ENCODE data around the gene TFR2. TPM values are rescaled to one million over a fixed set of nuclear protein-coding genes. Genes with fewer than 3 reads are reported as not detected.
"Not testable (repeated sequence)": the region's sequence is repeated elsewhere in the genome, so short reads cannot be mapped to it uniquely, and the experiment has no call there.

The TFR2 gene
- total and polyA plus RNA-seq, 4 experiments from 2014 or later, result 0.75 to 6.2 (median 4.1) TPM

DNA sequence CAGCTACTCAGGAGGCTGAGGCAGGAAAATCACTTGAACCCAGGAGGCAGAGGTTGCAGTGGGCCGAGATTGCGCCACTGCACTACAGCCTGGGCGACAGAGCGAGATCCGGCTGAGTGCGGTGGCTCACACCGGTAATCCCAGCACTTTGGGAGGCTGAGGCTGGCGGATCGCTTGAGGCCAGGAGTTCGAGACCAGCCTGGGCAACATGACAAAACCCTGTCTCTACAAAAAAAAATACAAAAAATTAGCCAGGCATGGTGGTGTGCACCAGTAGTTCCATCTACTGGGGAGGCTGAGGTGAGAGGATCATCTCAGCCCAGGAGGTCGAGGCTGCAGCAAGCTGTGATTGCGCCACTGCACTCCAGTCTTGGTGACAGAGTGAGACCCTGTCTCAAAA lies 27.8 kb upstream of the TFR2 start:
- POLR2A ChIA-PET (ENCODE audit: partially characterized antibody), result interaction anchor here (1.2 kb wide), 1 partner anchor 10 kb away, joined by 3 read pairs; no protein-coding TSS in a partner anchor
- DNase-seq; H3K9me3 ChIP-seq (ENCODE audit: control insufficient read depth in 1 of 2, low read length in 2 of 2); H3K4me1 ChIP-seq (ENCODE audit: insufficient read depth, low read length); H3K9me3 Mint-ChIP-seq; H3K27ac ChIP-seq (ENCODE audit: low read depth, low read length); H3K27ac Mint-ChIP-seq; intact Hi-C loops (cut with micrococcal nuclease); H3K36me3 ChIP-seq (ENCODE audit: insufficient read depth, low read length); H3K36me3 Mint-ChIP-seq; H3K4me3 ChIP-seq (ENCODE audit: low read length in 2 of 2); H3K27me3 ChIP-seq (ENCODE audit: insufficient read depth, low read length); H3K4me3 Mint-ChIP-seq; H3K27me3 Mint-ChIP-seq; H3K4me1 Mint-ChIP-seq: not testable (repeated sequence)
- CTCF ChIA-PET (ENCODE audit: partially characterized antibody), result interaction anchor here (1.6 kb wide), 1 partner anchor 34 kb away, joined by 5 read pairs; no protein-coding TSS in a partner anchor

DNA sequence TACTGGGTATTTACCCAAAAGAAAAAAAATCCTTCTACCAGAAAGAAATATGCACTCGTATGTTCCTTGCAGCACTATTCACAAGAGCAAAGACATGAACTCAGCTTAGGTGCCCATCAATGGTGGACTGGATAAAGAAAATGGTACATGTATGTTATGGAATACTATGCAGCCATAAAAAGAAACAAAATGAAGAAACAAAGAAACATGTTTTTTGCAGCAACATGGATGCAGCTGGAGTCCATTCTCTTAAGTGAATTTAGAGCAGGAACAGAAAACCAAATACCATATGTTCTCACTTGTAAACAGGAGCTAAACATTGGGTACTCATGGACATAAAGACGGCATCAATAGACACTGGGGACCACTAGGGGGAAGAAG lies 26.7 kb upstream of the TFR2 start:
- no peaks in the 10 kb centered on the region for H3K27me3 Mint-ChIP-seq
- no peak for DNase-seq
- H3K4me3 Mint-ChIP-seq, result no peak overlapping the region
- Histone ChIP-seq H3K4me1 (ENCODE audit: insufficient read depth, low read length) (peaks cover 5% of the 10 kb centered on the region), H3K4me3 (ENCODE audit: low read length in 2 of 2) (no peak overlapping the region), H3K9me3 (ENCODE audit: control insufficient read depth in 1 of 2, low read length in 2 of 2) (no peaks in the 10 kb centered on the region), H3K36me3 (ENCODE audit: insufficient read depth, low read length) (no peaks in the 10 kb centered on the region), H3K27me3 (ENCODE audit: insufficient read depth, low read length) (no peaks in the 10 kb centered on the region), H3K27ac (ENCODE audit: low read depth, low read length) (no peak overlapping the region)
- ChIA-PET POLR2A (ENCODE audit: partially characterized antibody) (no interaction called here), CTCF (ENCODE audit: partially characterized antibody) (interaction anchor here (0.5 to 1.6 kb wide), 4 partner anchors 33 to 1114 kb away, joined by 3 to 5 read pairs (median 4); no protein-coding TSS in a partner anchor)
- no peaks in the 10 kb centered on the region for H3K36me3 Mint-ChIP-seq
- intact Hi-C loops (cut with micrococcal nuclease), result no loop called here
- peaks cover 0 to 2% (median 0%) of the 10 kb centered on the region in 8 donors for H3K9me3 Mint-ChIP-seq
- peak overlapping the region in 1 of 7 donors; percentile 6 for H3K27ac Mint-ChIP-seq
- peaks cover 0 to 2% (median 0%) of the 10 kb centered on the region in 4 donors for H3K4me1 Mint-ChIP-seq

DNA sequence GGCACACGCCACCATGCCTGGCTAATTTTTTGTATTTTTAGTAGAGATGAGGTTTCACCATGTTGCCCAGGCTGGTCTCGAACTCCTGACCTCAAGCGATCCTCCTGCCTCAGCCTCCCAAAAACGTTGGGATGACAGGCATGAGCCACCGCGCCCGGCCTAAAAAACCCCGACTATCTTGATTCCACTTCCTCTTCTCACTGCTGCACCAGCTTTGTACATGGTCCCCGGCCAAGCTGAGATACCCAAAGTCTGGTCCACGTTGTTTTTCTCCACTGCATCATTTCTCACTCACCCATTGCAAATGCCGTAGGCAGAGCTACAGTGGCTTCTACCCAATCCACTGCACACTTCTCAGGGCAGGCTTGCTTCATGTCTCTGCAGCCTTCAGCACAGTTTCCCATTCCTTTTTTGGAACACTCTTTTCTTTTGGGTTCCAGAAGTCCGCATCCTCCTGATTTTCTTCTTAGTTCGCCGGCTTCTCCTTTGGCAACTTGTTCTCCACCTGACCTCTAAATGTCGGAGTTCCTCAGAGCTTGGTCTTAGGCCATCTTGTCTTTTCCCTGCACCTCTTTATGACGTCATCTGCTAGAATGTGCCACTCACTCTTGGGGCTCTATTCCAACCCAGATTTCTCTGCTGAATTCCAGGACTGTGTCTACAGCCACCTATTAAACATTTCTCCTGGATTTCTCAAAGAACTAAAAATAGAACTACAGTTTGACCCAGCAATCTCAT lies 26.1 kb upstream of the TFR2 start:
- Histone ChIP-seq H3K4me1 (ENCODE audit: insufficient read depth, low read length) (no peaks in the 10 kb centered on the region), H3K27ac (ENCODE audit: low read depth, low read length) (no peak overlapping the region), H3K36me3 (ENCODE audit: insufficient read depth, low read length) (no peaks in the 10 kb centered on the region), H3K4me3 (ENCODE audit: low read length in 2 of 2) (no peak overlapping the region), H3K27me3 (ENCODE audit: insufficient read depth, low read length) (no peaks in the 10 kb centered on the region), H3K9me3 (ENCODE audit: control insufficient read depth in 1 of 2, low read length in 2 of 2) (no peaks in the 10 kb centered on the region)
- Mint-ChIP-seq H3K27ac (no peak overlapping the region), H3K9me3 (peaks cover 0 to 2% (median 0%) of the 10 kb centered on the region in 8 donors), H3K27me3 (no peaks in the 10 kb centered on the region), H3K36me3 (no peaks in the 10 kb centered on the region), H3K4me3 (no peak overlapping the region), H3K4me1 (no peaks in the 10 kb centered on the region)
- intact Hi-C loops (cut with micrococcal nuclease), result no loop called here
- ChIA-PET CTCF (ENCODE audit: partially characterized antibody) (interaction anchor here (0.8 to 1.6 kb wide), 4 partner anchors 28 to 217 kb away, joined by 3 to 5 read pairs (median 4); no protein-coding TSS in a partner anchor), POLR2A (ENCODE audit: partially characterized antibody) (interaction anchor here (1.4 kb wide), 1 partner anchor 18 kb away, joined by 3 read pairs; no protein-coding TSS in a partner anchor)
- no peak for DNase-seq

DNA sequence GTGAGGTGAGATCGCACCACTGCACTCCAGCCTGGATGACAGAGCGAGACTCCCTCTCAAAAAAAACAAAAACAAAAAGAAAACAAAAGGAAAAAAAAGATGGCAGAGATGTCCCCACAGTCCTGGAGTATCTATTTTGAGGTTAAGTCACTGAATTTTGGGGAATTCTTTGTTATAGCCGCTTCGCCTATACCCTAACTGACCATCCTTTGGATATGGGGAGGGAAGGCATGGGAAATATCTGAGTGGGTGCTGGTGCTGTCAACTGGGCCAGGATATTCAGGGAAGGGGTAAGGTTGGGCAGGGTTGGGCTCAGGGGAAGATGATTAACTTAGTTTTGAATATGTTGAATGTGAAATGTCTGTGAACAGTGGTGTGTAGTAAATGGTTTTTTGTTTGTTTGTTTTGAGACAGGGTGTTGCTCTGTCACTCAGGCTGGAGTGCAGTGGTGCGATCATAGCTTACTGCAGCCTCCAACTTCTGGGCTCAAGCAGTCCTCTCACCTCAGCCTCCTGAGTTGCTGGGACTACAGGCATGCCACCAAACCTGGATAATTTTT lies 23.9 kb upstream of the TFR2 start:
- DNase-seq, result no peak
- ChIA-PET POLR2A (ENCODE audit: partially characterized antibody) (interaction anchor here (1.3 kb wide), 1 partner anchor 79 kb away, joined by 4 read pairs; the partner anchor contains the start of gene FBXO24), CTCF (ENCODE audit: partially characterized antibody) (interaction anchor here (0.6 kb wide), 1 partner anchor 101 kb away, joined by 3 read pairs; no protein-coding TSS in a partner anchor)
- H3K27me3 Mint-ChIP-seq, result peaks cover 0 to 3% of the 10 kb centered on the region in 2 donors
- no peaks in the 10 kb centered on the region for H3K27me3 ChIP-seq (ENCODE audit: insufficient read depth, low read length)
- H3K9me3 Mint-ChIP-seq, result peaks cover 0 to 1% (median 0%) of the 10 kb centered on the region in 8 donors
- H3K36me3 Mint-ChIP-seq, result no peaks in the 10 kb centered on the region
- H3K27ac Mint-ChIP-seq, result no peak overlapping the region
- no peak overlapping the region for H3K4me3 Mint-ChIP-seq
- H3K4me3 ChIP-seq (ENCODE audit: low read length in 2 of 2), result no peak overlapping the region
- H3K36me3 ChIP-seq (ENCODE audit: insufficient read depth, low read length), result no peaks in the 10 kb centered on the region
- intact Hi-C loops (cut with micrococcal nuclease), result no loop called here
- no peak overlapping the region for H3K27ac ChIP-seq (ENCODE audit: low read depth, low read length)
- no peaks in the 10 kb centered on the region for H3K4me1 ChIP-seq (ENCODE audit: insufficient read depth, low read length)
- H3K9me3 ChIP-seq (ENCODE audit: control insufficient read depth in 1 of 2, low read length in 2 of 2), result no peaks in the 10 kb centered on the region
- H3K4me1 Mint-ChIP-seq, result no peaks in the 10 kb centered on the region

DNA sequence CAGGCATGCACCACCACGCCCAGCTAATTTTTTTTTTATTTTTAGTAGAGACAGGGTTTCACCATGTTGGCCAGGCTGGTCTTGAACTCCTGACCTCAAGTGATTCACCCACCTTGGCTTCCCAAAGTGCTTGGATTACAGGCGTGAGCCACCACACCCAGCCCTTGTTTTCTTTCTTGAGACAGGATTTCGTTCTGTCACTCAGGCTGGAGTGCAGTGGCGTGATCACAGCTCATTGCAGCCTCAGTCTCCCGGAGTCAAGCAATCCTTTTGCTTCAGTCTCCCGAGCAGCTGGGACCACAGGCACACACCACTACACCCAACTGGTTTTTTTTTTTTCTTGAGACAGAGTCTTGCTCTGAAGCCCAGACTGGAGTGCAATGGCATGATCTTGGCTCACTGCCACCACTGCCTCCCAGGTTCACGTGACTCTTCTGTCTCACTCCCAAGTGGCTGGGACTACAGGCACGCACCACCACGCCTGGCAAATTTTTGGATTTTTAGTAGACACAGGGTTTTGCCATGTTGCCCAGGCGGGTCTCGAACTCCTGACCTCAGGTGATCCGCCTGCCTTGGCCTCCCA lies 20.9 kb upstream of the TFR2 start:
- H3K9me3 ChIP-seq (ENCODE audit: control insufficient read depth in 1 of 2, low read length in 2 of 2); H3K4me3 ChIP-seq (ENCODE audit: low read length in 2 of 2); H3K27ac ChIP-seq (ENCODE audit: low read depth, low read length); DNase-seq; H3K36me3 Mint-ChIP-seq; H3K4me1 ChIP-seq (ENCODE audit: insufficient read depth, low read length); H3K27me3 ChIP-seq (ENCODE audit: insufficient read depth, low read length); H3K4me1 Mint-ChIP-seq; H3K4me3 Mint-ChIP-seq; H3K27ac Mint-ChIP-seq; H3K9me3 Mint-ChIP-seq; H3K36me3 ChIP-seq (ENCODE audit: insufficient read depth, low read length); intact Hi-C loops (cut with micrococcal nuclease): not testable (repeated sequence)
- ChIA-PET POLR2A (ENCODE audit: partially characterized antibody) (interaction anchor here (1.4 kb wide), 1 partner anchor 11 kb away, joined by 4 read pairs; the partner anchor contains the start of gene GNB2), CTCF (ENCODE audit: partially characterized antibody) (interaction anchor here (1.3 kb wide), 1 partner anchor 28 kb away, joined by 4 read pairs; no protein-coding TSS in a partner anchor)
- H3K27me3 Mint-ChIP-seq, result peaks cover 8 to 16% of the 10 kb centered on the region in 2 donors

DNA sequence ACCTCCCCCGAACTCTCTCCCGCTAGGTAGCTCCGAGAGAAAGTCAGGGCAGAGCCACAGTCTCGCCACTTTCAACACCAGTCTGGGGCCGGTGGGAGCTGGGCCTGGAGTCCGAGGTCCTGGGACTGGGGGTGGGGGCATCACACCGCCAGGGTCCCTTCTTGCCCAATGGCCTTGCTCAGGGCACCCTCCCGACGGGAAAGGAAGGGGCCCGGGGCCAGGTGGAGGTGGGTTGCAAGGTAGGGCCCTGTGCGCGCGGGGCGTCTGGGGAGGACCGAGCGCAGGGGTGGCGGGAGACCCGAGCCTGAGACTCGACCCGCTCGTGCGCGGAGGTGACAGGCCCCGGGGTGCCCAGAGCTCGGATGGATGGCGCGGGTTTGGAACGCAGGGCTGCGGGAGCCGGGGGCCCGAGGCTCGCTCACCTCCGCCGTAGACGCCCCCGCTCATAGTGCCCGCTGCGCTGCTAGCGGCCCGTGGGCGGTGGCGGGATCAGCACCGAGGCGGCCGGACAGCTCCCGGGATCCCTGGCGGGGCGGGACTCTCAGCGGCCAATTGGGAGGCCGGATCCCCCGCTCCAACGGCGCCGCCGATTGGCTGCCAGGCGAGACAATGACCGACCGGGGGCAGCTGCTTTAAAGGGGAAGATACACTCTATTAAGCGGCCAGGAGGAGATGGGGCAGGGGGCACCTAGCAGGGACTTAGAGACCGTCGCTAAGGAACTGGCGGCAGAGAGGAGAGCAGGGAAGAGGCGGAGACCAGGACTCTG lies 14.7 kb upstream of the TFR2 start, which contains the start of gene ACTL6B:
Gene ACTL6B (minus strand): TSS at position 541 of the 767 bp plus-strand sequence. CDS start 94 bp downstream, at position 447.
- Histone ChIP-seq H3K36me3 (ENCODE audit: insufficient read depth, low read length) (no peaks in the 10 kb centered on the region), H3K4me1 (ENCODE audit: insufficient read depth, low read length) (no peaks in the 10 kb centered on the region), H3K9me3 (ENCODE audit: control insufficient read depth in 1 of 2, low read length in 2 of 2) (no peaks in the 10 kb centered on the region), H3K27me3 (ENCODE audit: insufficient read depth, low read length) (peaks cover 20% of the 10 kb centered on the region), H3K27ac (ENCODE audit: low read depth, low read length) (no peak within 1 kb of the TSS), H3K4me3 (ENCODE audit: low read length in 2 of 2) (no peak within 1 kb of the TSS)
- ChIA-PET CTCF (ENCODE audit: partially characterized antibody) (no interaction called here), POLR2A (ENCODE audit: partially characterized antibody) (no interaction called here)
- no peaks in the 10 kb centered on the region for H3K36me3 Mint-ChIP-seq
- H3K27me3 Mint-ChIP-seq, result peaks cover 25% of the 10 kb centered on the region in 2 donors
- DNase-seq, result peak in 4 of 5 donors; percentile 31 to 56 (median 50)
- peaks cover 0 to 4% (median 1%) of the 10 kb centered on the region in 8 donors for H3K9me3 Mint-ChIP-seq
- H3K27ac Mint-ChIP-seq, result no peak within 1 kb of the TSS
- H3K4me3 Mint-ChIP-seq, result peak within 1 kb of the TSS in 1 of 8 donors; percentile 48
- intact Hi-C loops (cut with micrococcal nuclease), result no loop called here
- H3K4me1 Mint-ChIP-seq, result peaks cover 0 to 8% (median 3%) of the 10 kb centered on the region in 4 donors

Measured in CD4-positive, alpha-beta memory T cell (primary cell).